Adrenal gland (tissue), 5 donors: ENCODE data around the gene SCYGR8.

Experiments
- POLR2A ChIP-seq, 2 donors: fragments of 450-650 bp; IDR thresholded peaks; one replicate each; pipeline ENCODE4 v1.6.1; 2017; ENCODE audit warnings: antibody characterized with exemption in 2 of 2, mild to moderate bottlenecking in 2 of 2, moderate library complexity in 1 of 2
- TF ChIP-seq, protein P1 (sequence below), 6 experiments: fragments of 450-650 bp in 4 of 6; fragments of 200-600 bp in 2 of 6; sonication (generic) in 1 of 6; IDR thresholded peaks; 1 replicate in 5 of 6; 2 replicates in 1 of 6; pipeline versions ENCODE4 v1.5.1 to v1.8.0; 2016 to 2021; ENCODE audit warnings: antibody characterized with exemption in 6 of 6, mild to moderate bottlenecking in 2 of 6, moderate library complexity in 1 of 6
- donor health status: DM: no; HTN: no; CAD: no.

DNA sequence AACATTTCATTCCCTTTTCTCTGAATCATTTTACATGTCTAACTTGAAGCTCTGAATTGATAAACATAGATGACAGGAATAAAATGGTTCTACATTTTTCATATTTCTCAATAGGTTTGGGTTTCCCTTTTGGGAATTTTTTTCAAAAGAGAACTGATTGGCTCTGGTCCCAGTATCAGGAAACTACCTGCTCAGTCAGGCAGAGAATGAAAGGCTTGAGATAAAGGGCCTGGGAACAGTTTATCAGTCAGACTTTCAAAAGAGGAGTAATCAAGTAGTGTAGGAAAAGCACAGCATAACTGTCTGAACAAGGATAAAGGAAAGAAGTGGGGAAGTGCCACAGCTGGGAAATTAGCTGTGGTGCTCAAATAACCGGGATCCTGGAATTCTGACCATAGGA lies 39.6 kb downstream of the SCYGR8 start:
- TF ChIP-seq, protein P1, sequence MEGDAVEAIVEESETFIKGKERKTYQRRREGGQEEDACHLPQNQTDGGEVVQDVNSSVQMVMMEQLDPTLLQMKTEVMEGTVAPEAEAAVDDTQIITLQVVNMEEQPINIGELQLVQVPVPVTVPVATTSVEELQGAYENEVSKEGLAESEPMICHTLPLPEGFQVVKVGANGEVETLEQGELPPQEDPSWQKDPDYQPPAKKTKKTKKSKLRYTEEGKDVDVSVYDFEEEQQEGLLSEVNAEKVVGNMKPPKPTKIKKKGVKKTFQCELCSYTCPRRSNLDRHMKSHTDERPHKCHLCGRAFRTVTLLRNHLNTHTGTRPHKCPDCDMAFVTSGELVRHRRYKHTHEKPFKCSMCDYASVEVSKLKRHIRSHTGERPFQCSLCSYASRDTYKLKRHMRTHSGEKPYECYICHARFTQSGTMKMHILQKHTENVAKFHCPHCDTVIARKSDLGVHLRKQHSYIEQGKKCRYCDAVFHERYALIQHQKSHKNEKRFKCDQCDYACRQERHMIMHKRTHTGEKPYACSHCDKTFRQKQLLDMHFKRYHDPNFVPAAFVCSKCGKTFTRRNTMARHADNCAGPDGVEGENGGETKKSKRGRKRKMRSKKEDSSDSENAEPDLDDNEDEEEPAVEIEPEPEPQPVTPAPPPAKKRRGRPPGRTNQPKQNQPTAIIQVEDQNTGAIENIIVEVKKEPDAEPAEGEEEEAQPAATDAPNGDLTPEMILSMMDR (IDR thresholded peaks at IDR 0.05), result no peak
- no peak for TF ChIP-seq POLR2A (IDR thresholded peaks at IDR 0.05)
